Gastrocnemius medialis (tissue), 4 donors: ENCODE data around the gene TDO2.

ENCODE experiments used
- CTCF ChIP-seq, 5 experiments: fragments of 450-650 bp in 3 of 5; fragments of 200-600 bp in 2 of 5; sonication (generic) in 2 of 5; IDR thresholded peaks in 4 of 5; conservative IDR thresholded peaks in 1 of 5; 1 replicate in 4 of 5; 2 replicates in 1 of 5; pipeline ENCODE4 v1.5.1; 2016 to 2019; ENCODE audit warnings: antibody characterized with exemption in 5 of 5, mild to moderate bottlenecking in 3 of 5, moderate library complexity in 3 of 5
- POLR2A ChIP-seq, 2 donors: fragments of 450-650 bp; IDR thresholded peaks; one replicate each; pipeline ENCODE4 v1.6.1; 2017; ENCODE audit warnings: antibody characterized with exemption in 2 of 2, mild to moderate bottlenecking in 2 of 2, moderate library complexity in 2 of 2

DNA sequence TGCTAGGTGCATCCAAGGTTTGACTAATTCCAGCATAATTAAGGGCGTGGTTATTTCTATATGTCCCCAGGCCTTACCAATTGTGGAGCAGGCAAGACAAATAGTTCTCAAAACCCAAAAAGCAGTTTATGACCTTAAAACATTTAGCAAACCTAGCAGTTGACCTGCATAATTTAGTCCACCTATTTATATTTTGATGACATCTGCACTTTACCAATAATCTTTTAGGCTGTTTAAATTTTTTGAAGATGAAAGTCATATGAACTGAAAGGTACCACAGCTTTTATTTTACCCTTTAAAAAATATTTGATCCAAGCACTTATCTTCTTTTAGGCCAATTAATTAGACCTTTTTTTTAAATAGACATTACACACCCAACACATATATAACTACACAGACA lies 27.6 kb upstream of the TDO2 start:
- TF ChIP-seq POLR2A (IDR thresholded peaks at IDR 0.05), result no peak
- TF ChIP-seq CTCF (IDR thresholded peaks at IDR 0.05 in 4 of 5, conservative IDR thresholded peaks at IDR 0.05 in 1 of 5), result no peak
